ENCODE results near the gene ARHGAP20. TPM values are rescaled to one million over a fixed set of nuclear protein-coding genes. Genes with fewer than 3 reads are reported as not detected.

The ARHGAP20 gene
- total and polyA plus RNA-seq, 2 experiments from 2014 or later: 0.31 TPM; not detected in 1

- TF ChIP-seq, protein P1, sequence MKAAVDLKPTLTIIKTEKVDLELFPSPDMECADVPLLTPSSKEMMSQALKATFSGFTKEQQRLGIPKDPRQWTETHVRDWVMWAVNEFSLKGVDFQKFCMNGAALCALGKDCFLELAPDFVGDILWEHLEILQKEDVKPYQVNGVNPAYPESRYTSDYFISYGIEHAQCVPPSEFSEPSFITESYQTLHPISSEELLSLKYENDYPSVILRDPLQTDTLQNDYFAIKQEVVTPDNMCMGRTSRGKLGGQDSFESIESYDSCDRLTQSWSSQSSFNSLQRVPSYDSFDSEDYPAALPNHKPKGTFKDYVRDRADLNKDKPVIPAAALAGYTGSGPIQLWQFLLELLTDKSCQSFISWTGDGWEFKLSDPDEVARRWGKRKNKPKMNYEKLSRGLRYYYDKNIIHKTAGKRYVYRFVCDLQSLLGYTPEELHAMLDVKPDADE (IDR thresholded peaks at IDR 0.05): no peak
Measured at GRCh38 chr11:110645253-110645652, 67.0 kb downstream of the ARHGAP20 start (continued).

DNA sequence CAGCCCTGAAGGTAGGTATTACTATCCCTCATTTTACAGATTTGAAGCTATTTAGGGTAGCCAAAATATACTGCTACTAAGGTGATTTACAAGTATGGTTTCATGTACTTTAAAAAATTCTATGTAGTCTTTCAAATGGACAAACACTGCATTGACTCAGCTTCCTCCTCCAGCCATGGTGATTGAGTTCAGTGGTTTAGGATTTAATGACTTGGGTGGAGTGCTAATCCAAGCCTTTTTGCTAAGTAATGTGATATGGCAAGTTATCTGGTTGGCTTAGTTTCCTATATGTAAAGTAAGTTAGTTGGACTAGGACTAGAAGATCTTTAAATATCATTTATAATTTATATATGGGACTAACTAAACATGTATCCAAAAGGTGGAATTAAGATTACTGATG lies 77.9 kb downstream of the ARHGAP20 start:
- H3K27ac Mint-ChIP-seq: no peak overlapping the region
- Histone ChIP-seq H3K4me3 (no peak overlapping the region), H3K4me1 (ENCODE audit: insufficient read depth) (no peaks in the 10 kb centered on the region), H2AFZ (no peak overlapping the region), H4K20me1 (replicated peaks; ENCODE audit: insufficient read depth) (no peaks in the 10 kb centered on the region), H3K9me2 (ENCODE audit: insufficient read depth) (peaks cover 2% of the 10 kb centered on the region), H3K36me3 (ENCODE audit: insufficient read depth) (no peaks in the 10 kb centered on the region), H3K27ac (ENCODE audit: low read depth) (no peak overlapping the region), H3K27me3 (ENCODE audit: insufficient read depth) (no peaks in the 10 kb centered on the region), H3F3A (replicated peaks; ENCODE audit: low read depth) (no peaks in the 10 kb centered on the region), H3K79me2 (replicated peaks; ENCODE audit: insufficient read depth) (no peaks in the 10 kb centered on the region), H3K4me2 (no peak overlapping the region)
- H3K4me3 Mint-ChIP-seq: no peak overlapping the region
- H3K27me3 Mint-ChIP-seq (ENCODE audit: insufficient read depth, low read depth, poor library complexity): no peaks in the 10 kb centered on the region
- H3K9me3 Mint-ChIP-seq: peaks cover 3% of the 10 kb centered on the region; the same call in 2 of the 3 replicates
- ATAC-seq (no peak), DNase-seq (ENCODE audit: low spot score) (no peak)
- H3K36me3 Mint-ChIP-seq (ENCODE audit: low read depth): no peaks in the 10 kb centered on the region
- peaks cover 4% of the 10 kb centered on the region for H3K4me1 Mint-ChIP-seq
- TF ChIP-seq, protein P1 (IDR thresholded peaks at IDR 0.05): no peak
- TF ChIP-seq EZH2phosphoT487 (IDR thresholded peaks at IDR 0.05; ENCODE audit: unreplicated experiment) (no peak), JUNB (IDR thresholded peaks at IDR 0.05; ENCODE audit: unreplicated experiment) (no peak), EZH2 (IDR thresholded peaks at IDR 0.05; ENCODE audit: low read depth, unreplicated experiment) (no peak), ZNF114 (CRISPR knock-in tag; IDR thresholded peaks at IDR 0.05) (no peak), CREB1 (CRISPR knock-in tag; IDR thresholded peaks at IDR 0.05; ENCODE audit: low read depth) (no peak), POLR2AphosphoS5 (IDR thresholded peaks at IDR 0.05; ENCODE audit: low read depth) (no peak), ZNF462 (CRISPR knock-in tag; IDR thresholded peaks at IDR 0.05) (no peak), STAT1 (IDR thresholded peaks at IDR 0.05; ENCODE audit: unreplicated experiment) (no peak), NANOG (IDR thresholded peaks at IDR 0.05; ENCODE audit: borderline replicate concordance) (no peak), REST (IDR thresholded peaks at IDR 0.05; ENCODE audit: unreplicated experiment) (no peak), ZNF331 (CRISPR knock-in tag; IDR thresholded peaks at IDR 0.05; ENCODE audit: low read depth) (no peak)

All from GM23338 (cell line).